Measurements from ENCODE around the gene SIGLEC7.

DNA sequence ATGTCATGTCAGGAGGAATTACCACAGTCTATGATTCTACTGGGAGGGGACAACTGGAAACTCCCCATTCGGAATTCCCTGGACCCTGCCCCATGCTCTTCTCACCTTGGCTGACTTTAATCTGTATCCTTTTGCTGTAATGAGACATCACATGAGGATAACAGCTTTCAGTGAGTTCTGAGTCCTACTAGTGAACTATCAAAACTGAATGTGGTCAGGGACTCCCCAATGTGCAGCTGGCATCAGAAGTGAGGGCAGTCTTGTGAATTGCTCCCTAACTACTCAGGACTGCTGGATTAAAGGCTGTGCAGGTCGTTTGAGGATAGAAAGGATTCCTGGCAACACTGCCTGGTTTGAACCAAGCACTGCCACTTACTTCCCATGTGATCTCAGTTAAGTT, 15.2 kb downstream of the SIGLEC7 start:
- TF ChIP-seq YY1 (IDR thresholded peaks at IDR 0.05; ENCODE audit: insufficient read depth, insufficient read length) (no peak), ZNF274 (IDR thresholded peaks at IDR 0.05; ENCODE audit: low read depth, low read length) (no peak), SUZ12 (IDR thresholded peaks at IDR 0.05; ENCODE audit: extremely low read depth, insufficient read depth, insufficient read length) (no peak)
